ENCODE data around the gene PAX8. TPM values are rescaled to one million over a fixed set of nuclear protein-coding genes. Genes with fewer than 3 reads are reported as not detected.

The PAX8 gene
- total RNA-seq, 1 donor from 2014 or later: 1.6 TPM

GRCh38 chr2:113180131-113180946, 98.4 kb downstream of the PAX8 start:
- H3K36me3 ChIP-seq: no peaks in the 10 kb centered on the region
- intact Hi-C loops (cut with DNase I): no loop called here
- no peak overlapping the region for H3K4me3 ChIP-seq
- no peak overlapping the region for H3K27ac ChIP-seq
- H3K27me3 ChIP-seq: no peaks in the 10 kb centered on the region
- H3K4me1 ChIP-seq: peaks cover 38% of the 10 kb centered on the region
- TF ChIP-seq, protein P1, sequence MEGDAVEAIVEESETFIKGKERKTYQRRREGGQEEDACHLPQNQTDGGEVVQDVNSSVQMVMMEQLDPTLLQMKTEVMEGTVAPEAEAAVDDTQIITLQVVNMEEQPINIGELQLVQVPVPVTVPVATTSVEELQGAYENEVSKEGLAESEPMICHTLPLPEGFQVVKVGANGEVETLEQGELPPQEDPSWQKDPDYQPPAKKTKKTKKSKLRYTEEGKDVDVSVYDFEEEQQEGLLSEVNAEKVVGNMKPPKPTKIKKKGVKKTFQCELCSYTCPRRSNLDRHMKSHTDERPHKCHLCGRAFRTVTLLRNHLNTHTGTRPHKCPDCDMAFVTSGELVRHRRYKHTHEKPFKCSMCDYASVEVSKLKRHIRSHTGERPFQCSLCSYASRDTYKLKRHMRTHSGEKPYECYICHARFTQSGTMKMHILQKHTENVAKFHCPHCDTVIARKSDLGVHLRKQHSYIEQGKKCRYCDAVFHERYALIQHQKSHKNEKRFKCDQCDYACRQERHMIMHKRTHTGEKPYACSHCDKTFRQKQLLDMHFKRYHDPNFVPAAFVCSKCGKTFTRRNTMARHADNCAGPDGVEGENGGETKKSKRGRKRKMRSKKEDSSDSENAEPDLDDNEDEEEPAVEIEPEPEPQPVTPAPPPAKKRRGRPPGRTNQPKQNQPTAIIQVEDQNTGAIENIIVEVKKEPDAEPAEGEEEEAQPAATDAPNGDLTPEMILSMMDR (IDR thresholded peaks at IDR 0.05): no peak
- ATAC-seq: no peak
- no peaks in the 10 kb centered on the region for H3K9me3 ChIP-seq
- DNase-seq: no peak

- H3K27me3 ChIP-seq: no peaks in the 10 kb centered on the region
- H3K4me3 ChIP-seq: no peak overlapping the region
- H3K27ac ChIP-seq: no peak overlapping the region
- TF ChIP-seq, protein P1 (IDR thresholded peaks at IDR 0.05): no peak
- ATAC-seq: no peak
- DNase-seq: no peak
- peaks cover 38% of the 10 kb centered on the region for H3K4me1 ChIP-seq
- no peaks in the 10 kb centered on the region for H3K9me3 ChIP-seq
- H3K36me3 ChIP-seq: no peaks in the 10 kb centered on the region
- intact Hi-C loops (cut with DNase I): no loop called here
Observed at GRCh38 chr2:113179446-113180045, 99.2 kb downstream of the PAX8 start.

GRCh38 chr2:113178891-113179290, 99.8 kb downstream of the PAX8 start:
- TF ChIP-seq, protein P1 (IDR thresholded peaks at IDR 0.05): no peak
- H3K27me3 ChIP-seq: no peaks in the 10 kb centered on the region
- H3K27ac ChIP-seq: no peak overlapping the region
- H3K36me3 ChIP-seq: no peaks in the 10 kb centered on the region
- no peak overlapping the region for H3K4me3 ChIP-seq
- ATAC-seq (no peak), DNase-seq (no peak)
- no peaks in the 10 kb centered on the region for H3K9me3 ChIP-seq
- intact Hi-C loops (cut with DNase I): no loop called here
- peaks cover 38% of the 10 kb centered on the region for H3K4me1 ChIP-seq

GRCh38 chr2:113178069-113178746, 100.5 kb downstream of the PAX8 start:
- TF ChIP-seq, protein P1 (IDR thresholded peaks at IDR 0.05): no peak
- Histone ChIP-seq H3K9me3 (no peaks in the 10 kb centered on the region), H3K4me1 (peaks cover 39% of the 10 kb centered on the region), H3K27ac (no peak overlapping the region), H3K27me3 (no peaks in the 10 kb centered on the region), H3K36me3 (no peaks in the 10 kb centered on the region), H3K4me3 (no peak overlapping the region)
- ATAC-seq (no peak), DNase-seq (no peak)
- intact Hi-C loops (cut with DNase I): no loop called here

GRCh38 chr2:113176696-113177355, 101.9 kb downstream of the PAX8 start:
- no peaks in the 10 kb centered on the region for H3K36me3 ChIP-seq
- no peak overlapping the region for H3K27ac ChIP-seq
- DNase-seq: no peak
- no peak for ATAC-seq
- H3K4me1 ChIP-seq: peaks cover 38% of the 10 kb centered on the region
- no peaks in the 10 kb centered on the region for H3K9me3 ChIP-seq
- H3K4me3 ChIP-seq: no peak overlapping the region
- intact Hi-C loops (cut with DNase I): no loop called here
- TF ChIP-seq, protein P1 (IDR thresholded peaks at IDR 0.05): no peak
- no peaks in the 10 kb centered on the region for H3K27me3 ChIP-seq

Data from upper lobe of right lung (tissue), 1 donor.